K562 (cell line): Measurements from ENCODE around the gene DOLPP1.

Experiments
- ETV5 ChIP-seq: sonication (generic); formaldehyde crosslinking; IDR thresholded peaks from 2 replicates; pipeline ENCODE4 v1.4.0; 2020; ENCODE audit warnings: low read depth, mild to moderate bottlenecking, missing genetic modification reagents
- FOXA1 ChIP-seq: fragments of 450-650 bp; IDR thresholded peaks from 2 replicates; pipeline ENCODE4 v1.6.1; 2016; ENCODE audit warnings: mild to moderate bottlenecking, borderline replicate concordance
- MXD1 ChIP-seq: fragments of 250-450 bp; sonication (Bioruptor Pico); IDR thresholded peaks from 2 replicates; pipeline ENCODE4 v1.8.0; 2021; ENCODE audit warnings: borderline replicate concordance, mild to moderate bottlenecking, moderate library complexity; ENCODE audit not compliant: poor library complexity, severe bottlenecking
- SIRT6 ChIP-seq: IDR thresholded peaks from one replicate; pipeline ENCODE4 v1.6.1; 2012; ENCODE audit warnings: low read depth, mild to moderate bottlenecking, control low read depth, inconsistent platforms, low read length, moderate library complexity
- SP1 ChIP-seq: sonication (generic); formaldehyde crosslinking; IDR thresholded peaks from 2 replicates; pipeline ENCODE4 v1.8.1; 2022; ENCODE audit warnings: mild to moderate bottlenecking, missing genetic modification reagents

GRCh38 chr9:129097671-129098306 is 16.9 kb downstream of the DOLPP1 start:
- TF ChIP-seq SP1 (CRISPR knock-in tag) (no peak), FOXA1 (no peak), MXD1 (no peak), SIRT6 (no peak), ETV5 (CRISPR knock-in tag) (no peak)
